ENCODE results near the gene ISG20. TPM values are rescaled to one million over a fixed set of nuclear protein-coding genes. Genes with fewer than 3 reads are reported as not detected.

ISG20 gene
- total RNA-seq, 1 experiment from 2014 or later = 1.8 TPM

- Histone ChIP-seq H3K4me1 (ENCODE audit: insufficient read depth, low read length, poor library complexity, severe bottlenecking) (peaks cover 4% of the 10 kb centered on the region), H3K9me3 (ENCODE audit: low read depth, low read length, poor library complexity, severe bottlenecking) (no peaks in the 10 kb centered on the region), H3K4me3 (ENCODE audit: low read depth, low read length, poor library complexity, severe bottlenecking) (no peak overlapping the region), H3K27ac (ENCODE audit: low read depth, low read length, poor library complexity, severe bottlenecking) (no peak overlapping the region), H3K27me3 (replicated peaks; ENCODE audit: insufficient read depth, low read depth, low read length, poor library complexity) (peaks cover 53% of the 10 kb centered on the region), H3K36me3 (ENCODE audit: insufficient read depth, low read length, poor library complexity, severe bottlenecking) (no peaks in the 10 kb centered on the region)
- ChIA-PET CTCF (no interaction called here), POLR2A (ENCODE audit: low non-redundant PET) (no interaction called here)
- BruUV-seq (replicated peaks) = no TSS peak
- DNase-seq (ENCODE audit: low spot score) = no peak
- no peak for TF ChIP-seq EZH2 (IDR thresholded peaks at IDR 0.05; ENCODE audit: borderline replicate concordance, low read depth, low read length, poor library complexity, severe bottlenecking)
- TF ChIP-seq CTCF (conservative IDR thresholded peaks at IDR 0.05; ENCODE audit: low read depth, low read length) = no peak
- intact Hi-C loops (cut with micrococcal nuclease; ENCODE audit: unreplicated experiment) = no loop called here
These were observed 29.3 kb upstream of the ISG20 start for GRCh38 chr15:88609344-88610090.

GRCh38 chr15:88610701-88611231 is 28.1 kb upstream of the ISG20 start:
- BruUV-seq (replicated peaks) = no TSS peak
- TF ChIP-seq EZH2 (IDR thresholded peaks at IDR 0.05; ENCODE audit: borderline replicate concordance, low read depth, low read length, poor library complexity, severe bottlenecking) (no peak), CTCF (conservative IDR thresholded peaks at IDR 0.05; ENCODE audit: low read depth, low read length) (no peak)
- Histone ChIP-seq H3K4me3 (ENCODE audit: low read depth, low read length, poor library complexity, severe bottlenecking) (no peak overlapping the region), H3K36me3 (ENCODE audit: insufficient read depth, low read length, poor library complexity, severe bottlenecking) (no peaks in the 10 kb centered on the region), H3K4me1 (ENCODE audit: insufficient read depth, low read length, poor library complexity, severe bottlenecking) (peaks cover 4% of the 10 kb centered on the region), H3K27ac (ENCODE audit: low read depth, low read length, poor library complexity, severe bottlenecking) (no peak overlapping the region), H3K27me3 (replicated peaks; ENCODE audit: insufficient read depth, low read depth, low read length, poor library complexity) (peaks cover 40% of the 10 kb centered on the region), H3K9me3 (ENCODE audit: low read depth, low read length, poor library complexity, severe bottlenecking) (no peaks in the 10 kb centered on the region)
- peak; percentile 70 for DNase-seq (ENCODE audit: low spot score)
- intact Hi-C loops (cut with micrococcal nuclease; ENCODE audit: unreplicated experiment) = no loop called here
- CTCF ChIA-PET = interaction anchor here (0.6 kb wide), 2 partner anchors 8 to 1869 kb away, joined by 3 to 5 read pairs; no protein-coding TSS in a partner anchor
- POLR2A ChIA-PET (ENCODE audit: low non-redundant PET) = interaction anchor here (0.7 kb wide), 1 partner anchor 173 kb away, joined by 6 read pairs; no protein-coding TSS in a partner anchor

- H3K36me3 ChIP-seq (ENCODE audit: insufficient read depth, low read length, poor library complexity, severe bottlenecking) = no peaks in the 10 kb centered on the region
- H3K27ac ChIP-seq (ENCODE audit: low read depth, low read length, poor library complexity, severe bottlenecking) = no peak overlapping the region
- peaks cover 4% of the 10 kb centered on the region for H3K4me1 ChIP-seq (ENCODE audit: insufficient read depth, low read length, poor library complexity, severe bottlenecking)
- H3K27me3 ChIP-seq (replicated peaks; ENCODE audit: insufficient read depth, low read depth, low read length, poor library complexity) = peaks cover 25% of the 10 kb centered on the region
- no TSS peak for BruUV-seq (replicated peaks)
- ChIA-PET POLR2A (ENCODE audit: low non-redundant PET) (no interaction called here), CTCF (no interaction called here)
- DNase-seq (ENCODE audit: low spot score) = no peak
- no peak overlapping the region for H3K4me3 ChIP-seq (ENCODE audit: low read depth, low read length, poor library complexity, severe bottlenecking)
- H3K9me3 ChIP-seq (ENCODE audit: low read depth, low read length, poor library complexity, severe bottlenecking) = no peaks in the 10 kb centered on the region
- no peak for TF ChIP-seq EZH2 (IDR thresholded peaks at IDR 0.05; ENCODE audit: borderline replicate concordance, low read depth, low read length, poor library complexity, severe bottlenecking)
- TF ChIP-seq CTCF (conservative IDR thresholded peaks at IDR 0.05; ENCODE audit: low read depth, low read length) = no peak
- intact Hi-C loops (cut with micrococcal nuclease; ENCODE audit: unreplicated experiment) = no loop called here
These were observed 26.5 kb upstream of the ISG20 start for GRCh38 chr15:88612186-88612796.
